NOMO-1 (cell line): ENCODE measurements around the gene FAM180B.
"Not testable (repeated sequence)": the region's sequence is repeated elsewhere in the genome, so short reads cannot be mapped to it uniquely, and the experiment has no call there.

Source experiments
- DNase-seq, 2 experiments: peaks; one replicate each; lab custom pipeline; 2025; ENCODE audit not compliant: unreplicated experiment in 2 of 2; lab: John Stamatoyannopoulos, UW

Gene FAM180B, protein sequence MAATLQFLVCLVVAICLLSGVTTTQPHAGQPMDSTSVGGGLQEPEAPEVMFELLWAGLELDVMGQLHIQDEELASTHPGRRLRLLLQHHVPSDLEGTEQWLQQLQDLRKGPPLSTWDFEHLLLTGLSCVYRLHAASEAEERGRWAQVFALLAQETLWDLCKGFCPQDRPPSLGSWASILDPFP

DNA sequence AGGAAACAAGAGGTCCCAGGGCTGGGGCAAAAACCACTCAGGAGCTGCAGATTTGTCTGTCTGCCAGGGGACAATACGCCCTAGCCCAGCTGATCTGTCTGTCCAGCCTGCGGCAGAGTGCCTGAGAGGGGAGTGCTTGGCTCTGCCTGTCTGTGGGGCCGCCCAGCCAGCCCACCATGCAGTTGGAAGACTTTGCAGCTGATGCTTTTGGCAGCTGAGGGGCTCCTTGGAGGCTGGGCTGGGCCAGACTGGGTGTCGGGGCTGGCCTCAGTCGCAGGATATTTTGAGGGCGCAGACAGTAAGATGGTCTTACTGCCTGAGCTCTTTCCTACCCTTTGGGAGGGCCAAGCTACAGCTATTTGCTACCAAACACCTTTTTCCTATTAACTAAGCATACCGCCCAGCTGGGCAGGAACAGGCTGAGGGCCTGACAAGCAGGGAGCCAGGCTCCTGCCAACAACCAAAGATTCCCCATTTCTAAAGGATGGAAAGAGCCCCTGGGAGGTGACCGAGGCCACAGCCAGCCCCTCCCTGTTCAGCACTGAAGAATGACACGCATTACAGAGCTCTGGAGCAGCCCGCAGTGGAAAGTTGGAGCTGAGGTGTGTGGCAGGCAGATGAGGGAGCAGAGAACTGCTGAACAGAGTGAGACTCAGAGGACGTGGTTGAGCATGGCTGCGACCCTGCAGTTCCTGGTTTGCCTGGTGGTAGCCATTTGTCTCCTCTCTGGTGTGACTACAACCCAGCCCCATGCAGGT lies at the start of gene FAM180B:
FAM180B (plus strand) TSS at position 581 of the 758 bp plus-strand sequence; CDS start at position 672, 91 bp downstream.
- no peak for DNase-seq

DNA sequence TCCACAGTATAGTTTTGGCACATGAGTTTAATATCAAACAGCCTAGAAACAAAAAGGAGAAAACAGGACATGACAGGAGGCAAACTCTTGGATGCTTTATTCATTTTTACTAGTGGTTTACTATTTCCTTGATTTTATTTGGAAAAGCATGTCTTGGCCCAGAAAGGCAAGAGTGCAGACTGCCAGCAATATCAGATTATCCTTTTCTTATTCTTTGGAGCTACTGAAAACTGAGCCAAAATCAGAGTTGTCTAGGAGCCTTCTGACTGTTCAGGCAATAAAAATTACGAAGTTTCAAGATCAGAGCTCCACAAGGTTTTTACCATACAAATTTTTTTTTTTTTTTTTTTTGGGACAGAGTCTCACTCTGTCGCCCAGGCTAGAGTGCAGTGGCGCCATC lies 49.6 kb upstream of the FAM180B start:
- no peak for DNase-seq

DNA sequence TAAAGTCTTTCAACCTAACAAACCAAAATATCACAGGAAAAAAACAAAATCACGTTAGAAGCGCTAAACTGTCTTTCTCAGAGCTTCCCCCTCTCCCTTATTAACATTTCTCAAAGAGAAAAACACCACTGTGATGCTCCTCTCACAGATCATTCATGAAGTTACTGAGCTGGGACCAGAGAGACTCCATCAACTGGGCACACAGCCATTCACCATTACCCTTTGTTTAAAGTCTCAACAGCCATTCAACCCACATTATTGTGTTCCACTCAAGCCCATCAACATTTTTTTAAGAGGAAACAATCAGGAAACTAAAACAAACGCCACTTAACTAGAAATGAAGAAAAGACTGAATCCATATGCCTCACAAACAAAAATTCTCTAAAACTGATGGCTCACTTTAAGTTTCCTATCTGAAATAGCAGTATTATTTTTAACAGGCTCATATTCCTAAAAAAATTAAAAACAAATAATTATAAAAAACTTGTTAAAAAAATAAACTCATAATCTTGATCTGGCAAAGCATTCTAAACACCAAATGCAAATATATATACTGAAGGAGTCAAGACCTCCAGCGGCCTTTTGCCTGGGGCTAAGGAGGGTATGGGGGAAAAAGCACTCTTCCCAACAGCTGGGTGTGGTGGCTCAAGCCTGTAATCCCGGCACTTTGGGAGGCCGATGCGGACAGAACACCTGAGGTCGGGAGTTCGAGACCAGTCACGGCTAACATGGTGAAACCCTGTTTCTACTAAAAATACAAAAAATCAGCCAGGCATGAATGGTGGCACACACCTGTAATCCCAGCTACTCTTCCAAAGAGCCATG lies 47.5 kb upstream of the FAM180B start:
- no peak for DNase-seq

DNA sequence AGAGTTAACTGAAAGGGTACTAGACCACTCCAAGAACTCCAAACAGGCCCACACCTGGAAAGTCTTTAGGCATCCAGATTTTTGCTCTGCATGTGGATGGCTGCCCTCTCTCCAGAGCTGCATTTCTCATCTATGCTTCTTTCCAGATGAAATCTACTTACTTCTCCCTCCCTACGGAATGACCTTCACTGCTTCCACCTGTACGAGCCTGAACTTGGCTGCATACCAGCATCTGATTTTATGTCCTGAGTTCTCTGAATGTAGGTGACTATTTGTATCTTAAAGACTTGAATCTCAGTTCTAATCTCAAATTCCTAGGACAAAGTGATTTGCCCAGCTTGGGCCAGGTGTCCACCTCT lies 46.8 kb upstream of the FAM180B start:
- DNase-seq = no peak

DNA sequence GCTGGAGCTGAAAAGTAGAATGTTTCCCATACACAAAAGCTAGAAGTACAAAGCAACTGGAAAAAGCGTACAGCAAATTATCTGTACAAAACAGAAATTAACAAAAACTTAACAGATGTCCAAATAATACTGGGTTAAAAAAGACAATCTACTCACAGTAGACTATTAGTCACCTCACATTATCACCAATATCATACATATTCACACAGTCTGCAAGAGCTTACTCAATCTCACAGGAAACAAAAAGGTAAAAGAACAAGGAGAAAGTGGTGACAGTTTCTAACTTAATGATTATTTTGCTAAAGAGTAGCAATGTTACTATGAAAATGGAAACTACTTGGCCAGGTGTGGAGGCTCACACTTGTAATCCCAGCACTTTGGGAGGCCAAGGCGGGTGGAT lies 45.4 kb upstream of the FAM180B start:
- DNase-seq = no peak

DNA sequence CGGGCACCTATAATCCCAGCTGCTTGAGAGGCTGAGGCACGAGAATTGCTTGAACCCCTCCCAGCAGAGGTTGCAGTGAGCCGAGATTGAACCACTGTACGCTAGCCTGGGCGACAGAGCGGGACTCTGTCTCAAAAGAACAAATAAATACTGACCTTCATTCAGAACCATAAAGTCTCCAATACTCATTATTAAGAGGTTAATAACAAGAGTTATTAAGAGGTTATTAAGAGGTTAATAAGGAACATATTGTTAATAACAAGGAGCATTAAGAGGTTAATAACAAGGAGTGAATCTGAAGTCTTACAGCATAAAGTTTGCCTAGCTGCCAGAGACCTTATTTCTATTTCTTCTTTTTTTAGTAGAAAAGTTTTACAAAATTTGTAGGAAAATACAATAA lies 41.2 kb upstream of the FAM180B start:
- no peak for DNase-seq

DNA sequence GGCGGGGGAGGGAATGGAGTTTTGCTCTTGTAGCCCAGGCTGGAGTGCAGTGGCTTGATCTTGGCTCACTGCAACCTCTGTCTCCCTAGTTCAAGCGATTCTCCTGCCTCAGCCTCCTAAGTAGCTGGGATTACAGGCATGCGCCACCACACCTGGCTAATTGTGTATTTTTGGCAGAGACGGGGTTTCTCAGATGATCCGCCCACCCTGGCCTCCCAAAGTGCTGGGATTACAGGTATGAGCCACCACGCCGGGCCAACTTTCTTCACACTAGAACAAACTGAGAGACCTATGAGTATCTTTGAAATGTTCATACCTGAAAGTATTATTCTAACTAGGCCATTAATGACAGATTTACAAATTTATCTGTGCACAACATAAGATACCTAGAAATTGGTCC lies 40.2 kb upstream of the FAM180B start:
- DNase-seq = not testable (repeated sequence)

DNA sequence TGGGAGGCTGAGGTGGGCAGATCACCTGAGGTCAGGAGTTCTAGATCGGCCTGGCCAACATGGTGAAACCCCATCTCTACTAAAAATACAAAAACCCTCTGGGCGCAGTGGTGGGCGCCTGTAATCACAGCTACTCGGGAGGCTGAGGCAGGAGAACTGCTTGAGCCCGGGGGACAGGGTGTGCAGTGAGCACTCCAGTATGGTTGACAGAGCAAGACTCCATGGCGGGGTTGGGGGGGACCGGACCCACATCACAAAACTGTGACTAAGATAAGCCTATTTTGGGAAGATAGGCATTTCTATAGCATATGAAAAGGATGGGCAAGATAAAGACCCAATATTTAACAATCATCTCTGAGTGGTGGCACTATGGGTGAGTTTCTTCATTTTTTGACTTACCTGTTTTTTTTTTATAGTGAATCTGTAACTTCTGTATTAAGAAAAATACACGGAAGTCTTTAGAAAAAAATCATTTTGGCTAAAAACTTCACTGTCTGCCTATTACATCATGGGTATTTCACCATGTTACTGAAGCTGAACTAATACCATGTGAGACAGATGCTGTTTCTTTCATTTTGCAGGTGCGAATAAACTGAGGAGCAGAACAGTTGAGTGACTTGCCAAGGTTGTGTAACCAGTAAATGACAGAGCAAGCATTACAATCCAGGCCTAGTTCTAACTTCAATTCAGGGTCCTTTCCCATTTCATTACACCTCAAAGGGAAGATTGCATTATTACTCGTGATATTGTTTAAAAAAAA lies 36.0 kb upstream of the FAM180B start:
- peak in 1 of 2 experiments; percentile 35 for DNase-seq

DNA sequence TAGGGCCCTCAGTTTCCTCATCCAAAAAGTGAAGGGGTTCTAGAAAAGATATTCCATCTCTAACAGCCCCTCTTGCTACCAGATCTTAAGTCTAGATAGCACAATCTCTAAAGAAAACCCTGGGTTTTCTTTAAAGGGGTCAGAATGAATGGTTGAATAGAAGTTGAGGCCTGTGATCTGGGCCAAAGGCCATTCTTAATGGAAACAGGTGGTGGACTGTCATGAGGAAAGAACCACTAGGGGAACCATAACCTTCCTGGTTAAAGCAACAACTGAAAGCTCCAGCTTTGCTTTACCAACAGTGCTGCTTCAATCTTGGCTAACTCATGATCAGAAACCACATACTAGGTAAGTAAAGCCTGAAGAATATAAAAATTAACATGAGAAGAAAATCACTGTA lies 35.4 kb upstream of the FAM180B start:
- peak in 1 of 2 experiments; percentile 36 for DNase-seq

DNA sequence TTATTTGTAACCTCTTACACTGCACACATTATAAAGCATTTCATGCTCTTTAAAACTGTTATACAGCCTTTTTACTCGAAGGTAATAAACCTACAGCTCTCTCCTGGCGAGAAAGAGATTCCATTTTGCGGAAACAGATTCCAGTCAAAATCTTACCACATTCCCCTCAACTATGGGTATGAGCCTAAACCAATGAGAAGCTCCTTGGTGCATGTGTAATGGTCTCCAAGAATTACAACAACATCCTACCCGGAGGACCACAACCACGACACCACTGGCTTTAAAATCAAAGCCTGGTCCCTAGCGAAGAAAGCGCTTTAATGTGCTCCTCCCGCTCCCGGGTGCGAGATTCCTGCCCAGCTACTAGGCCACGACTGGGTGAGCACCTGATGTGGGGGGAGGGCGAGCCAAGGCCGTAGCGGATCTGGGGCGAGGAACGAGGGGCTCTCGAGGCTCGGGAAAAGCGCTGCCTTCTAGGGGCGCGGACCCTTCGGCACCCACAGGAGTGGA lies 34.4 kb upstream of the FAM180B start:
- DNase-seq = peak in 1 of 2 experiments; percentile 34

DNA sequence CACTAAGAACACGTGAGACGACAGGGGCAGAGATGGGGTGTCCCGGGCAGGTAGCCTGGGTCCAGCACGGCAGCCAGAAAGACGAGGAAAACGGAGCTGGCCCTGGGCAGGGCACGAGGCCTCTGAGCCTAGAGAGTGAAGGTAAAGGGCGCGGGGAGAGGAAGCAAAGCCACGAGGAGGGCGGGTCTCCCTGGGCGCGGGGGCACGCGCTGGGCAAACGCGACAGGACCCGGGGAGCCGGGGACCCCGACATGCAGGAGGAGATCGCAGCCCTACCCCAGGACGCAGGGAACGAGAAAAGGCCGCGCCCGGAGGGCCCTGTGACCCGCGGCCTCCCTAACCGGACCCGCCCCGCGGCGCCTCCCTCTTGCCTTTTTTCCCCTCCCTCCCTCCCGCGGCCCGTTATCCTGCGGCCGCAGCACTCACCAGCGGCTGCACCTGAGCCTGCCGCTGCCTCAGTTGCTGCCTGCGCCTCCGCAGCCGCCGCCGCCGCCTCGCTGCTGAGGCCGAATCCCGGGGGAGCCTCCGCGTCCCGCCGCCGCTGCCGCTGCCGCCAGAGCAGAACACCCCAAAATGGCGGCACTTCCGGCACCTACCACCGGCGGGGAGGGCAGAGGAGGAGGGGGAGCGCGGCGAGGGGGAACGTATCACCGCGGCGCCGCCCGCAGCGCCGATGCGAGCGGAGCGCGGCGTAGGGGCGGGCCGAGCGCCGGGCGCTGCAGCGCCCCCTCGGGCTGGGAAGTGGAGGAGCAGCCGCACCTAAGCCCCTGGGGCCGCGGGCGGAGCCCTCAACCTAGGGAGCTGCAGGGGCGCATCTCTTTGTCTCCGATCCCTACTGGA lies 33.7 kb upstream of the FAM180B start, which contains the start of gene CELF1:
CELF1 (minus strand) TSS at position 567 of the 840 bp plus-strand sequence. CDS start 53,609 bp downstream, outside the sequence.
- peak; percentile 86 to 95 for DNase-seq

DNA sequence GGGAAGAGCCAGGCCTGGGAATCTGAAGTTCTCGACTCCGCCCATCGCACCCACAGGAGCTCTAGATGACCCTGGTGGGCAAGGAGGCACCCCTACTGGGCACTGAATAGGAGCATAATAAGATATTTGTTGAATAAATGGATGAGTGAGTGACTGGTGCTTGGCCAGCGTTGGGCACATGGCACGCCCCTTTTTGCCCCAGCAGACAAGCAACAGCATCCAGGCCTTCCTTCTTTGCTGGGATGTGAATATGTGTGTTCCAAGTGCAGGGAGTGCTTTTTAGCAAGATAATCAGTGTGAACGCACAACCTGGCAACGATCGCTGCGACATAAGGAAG lies 33.1 kb upstream of the FAM180B start:
- peak in 1 of 2 experiments; percentile 51 for DNase-seq

DNA sequence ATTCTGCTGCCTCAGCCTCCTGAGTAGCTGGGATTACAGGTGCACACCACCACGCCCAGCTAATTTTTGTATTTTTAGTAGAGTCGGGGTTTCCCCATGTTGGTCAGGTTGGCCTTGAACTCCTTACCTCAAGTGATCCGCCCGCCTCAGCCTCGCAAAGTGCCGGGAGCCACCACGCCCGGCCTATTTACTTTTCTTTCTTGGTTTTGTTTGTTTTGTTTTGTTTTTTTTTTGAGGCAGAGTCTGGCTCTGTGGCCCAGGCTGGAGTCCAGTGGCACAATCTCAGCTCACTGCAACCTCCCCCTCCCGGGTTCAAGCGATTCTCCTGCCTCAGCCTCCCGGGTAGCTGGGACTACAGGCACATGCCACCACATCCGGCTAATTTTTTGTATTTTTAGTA lies 29.5 kb upstream of the FAM180B start:
- not testable (repeated sequence) for DNase-seq

DNA sequence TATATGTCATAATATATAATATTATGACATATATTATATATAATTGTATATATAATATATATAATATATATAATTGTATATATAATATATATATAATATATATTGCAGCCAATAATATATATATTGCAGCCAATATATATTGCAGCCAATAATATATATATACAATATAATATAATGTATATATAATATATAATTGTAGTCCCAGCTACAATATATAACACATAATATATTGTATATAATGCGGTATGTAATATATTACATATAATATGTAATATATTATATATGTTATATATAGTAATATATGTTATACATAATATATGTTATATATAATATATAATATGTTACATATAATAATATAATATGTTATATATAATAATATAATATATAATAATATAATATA lies 27.8 kb upstream of the FAM180B start:
- no peak for DNase-seq

DNA sequence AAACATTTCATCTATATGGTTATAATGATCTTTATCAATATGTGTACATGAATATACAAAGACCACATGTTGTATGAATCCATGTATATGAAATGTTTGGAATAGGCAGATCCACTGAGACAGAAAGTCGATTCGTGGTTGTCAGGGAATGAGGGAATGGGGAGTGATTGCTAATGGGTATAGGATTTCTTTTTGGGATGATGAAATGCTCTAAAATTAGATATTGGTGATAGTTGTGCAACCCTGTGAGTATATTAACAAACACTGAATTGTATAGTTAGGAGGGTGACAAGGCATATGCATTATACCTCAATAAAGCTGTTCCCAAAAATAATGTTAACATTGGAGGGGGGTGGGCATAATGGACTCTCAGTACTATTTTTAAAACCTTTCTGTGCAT lies 26.1 kb upstream of the FAM180B start:
- DNase-seq = peak in 1 of 2 experiments; percentile 4

DNA sequence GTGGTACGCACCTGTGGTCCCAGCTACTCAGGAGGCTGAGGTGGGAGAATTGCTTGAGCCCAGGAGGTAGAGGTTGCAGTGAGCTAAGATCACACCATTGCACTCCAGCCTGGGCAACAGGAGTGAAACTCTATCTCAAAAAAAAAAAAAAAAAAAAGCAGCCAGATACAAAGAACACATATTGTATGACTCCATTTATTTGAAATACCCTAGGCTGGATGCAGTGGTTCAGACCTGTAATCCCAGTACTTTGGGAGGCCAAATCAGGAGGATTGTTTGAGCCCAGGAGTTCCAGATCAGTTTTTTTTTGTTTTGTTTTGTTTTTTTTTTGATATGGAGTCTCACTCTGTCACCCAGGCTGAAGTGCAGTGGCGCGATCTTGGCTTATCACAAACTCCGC lies 24.1 kb upstream of the FAM180B start:
- not testable (repeated sequence) for DNase-seq

DNA sequence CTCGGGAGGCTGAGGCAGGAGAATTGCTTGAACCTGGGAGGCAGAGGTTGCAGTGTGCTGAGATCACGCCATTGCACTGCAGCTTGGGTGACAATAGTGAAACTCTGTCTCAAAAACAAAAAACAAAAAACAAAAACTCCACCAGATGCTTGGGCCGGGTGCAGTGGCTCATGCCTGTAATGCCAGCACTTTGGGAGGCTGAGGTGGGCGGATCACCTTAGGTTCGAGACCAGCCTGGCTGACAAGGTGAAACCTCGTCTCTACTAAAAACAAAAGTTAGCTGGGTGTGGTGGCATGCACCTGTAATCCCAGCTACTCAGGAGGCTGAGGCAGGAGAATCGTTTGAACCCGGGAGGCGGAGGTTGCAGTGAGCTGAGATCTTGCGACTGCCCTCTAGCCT lies 22.1 kb upstream of the FAM180B start:
- not testable (repeated sequence) for DNase-seq

DNA sequence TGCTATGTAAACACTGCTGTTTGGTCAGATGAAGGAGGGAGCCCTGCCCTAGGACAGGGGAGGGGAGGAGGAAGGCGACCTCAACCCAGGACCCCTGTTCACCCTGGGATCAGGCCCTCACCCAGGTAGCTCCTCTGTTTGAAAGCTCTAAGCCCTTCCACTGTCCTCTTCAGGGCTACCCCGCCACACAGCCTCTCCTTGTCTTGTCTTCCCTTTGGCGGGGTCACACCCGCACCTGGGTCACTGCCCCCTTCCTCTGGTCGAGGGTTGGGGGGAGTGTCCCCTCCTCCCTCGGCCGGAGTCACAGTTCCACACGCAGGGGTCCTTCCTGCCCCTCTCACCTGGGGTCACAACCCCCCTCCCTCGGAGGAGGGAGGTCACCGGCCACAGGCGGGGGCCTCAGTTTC lies 21.5 kb upstream of the FAM180B start:
- no peak for DNase-seq

DNA sequence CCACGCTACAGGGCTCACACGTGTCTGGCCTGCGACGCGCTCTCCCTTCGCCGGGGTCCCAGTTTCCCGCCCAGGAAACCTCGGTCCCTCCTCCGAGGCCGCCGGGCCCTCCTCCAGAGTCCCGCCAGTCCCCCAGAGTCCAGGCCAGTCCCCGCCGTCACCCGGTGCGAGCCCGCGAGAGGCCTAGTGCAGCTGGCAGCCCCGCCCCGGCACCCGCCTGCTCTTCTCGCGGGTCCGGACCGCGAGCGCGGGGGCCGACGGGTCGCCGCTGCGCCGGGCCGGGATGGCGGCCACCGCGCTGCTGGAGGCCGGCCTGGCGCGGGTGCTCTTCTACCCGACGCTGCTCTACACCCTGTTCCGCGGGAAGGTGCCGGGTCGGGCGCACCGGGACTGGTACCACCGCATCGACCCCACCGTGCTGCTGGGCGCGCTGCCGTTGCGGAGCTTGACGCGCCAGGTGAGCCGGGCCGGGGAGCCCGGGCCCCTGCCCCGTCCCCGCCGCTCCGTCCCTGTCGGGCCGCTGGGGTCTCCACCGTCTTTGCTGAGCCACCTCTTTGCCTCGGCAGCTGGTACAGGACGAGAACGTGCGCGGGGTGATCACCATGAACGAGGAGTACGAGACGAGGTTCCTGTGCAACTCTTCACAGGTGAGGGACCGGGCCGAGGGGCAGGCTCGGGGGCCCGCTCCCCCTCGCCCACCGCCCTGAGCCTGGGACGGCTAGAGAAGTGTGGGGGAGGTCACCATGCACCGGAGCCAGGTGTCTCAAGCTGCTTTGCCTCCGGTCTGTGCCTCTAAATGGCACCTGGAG lies 20.9 kb upstream of the FAM180B start, which contains the start of gene PTPMT1:
PTPMT1 (plus strand) TSS at position 260 of the 809 bp plus-strand sequence; CDS start at position 284, 24 bp downstream.
- DNase-seq = peak; percentile 49 to 70
